ENCODE results near the gene AANAT.

AANAT gene

DNA sequence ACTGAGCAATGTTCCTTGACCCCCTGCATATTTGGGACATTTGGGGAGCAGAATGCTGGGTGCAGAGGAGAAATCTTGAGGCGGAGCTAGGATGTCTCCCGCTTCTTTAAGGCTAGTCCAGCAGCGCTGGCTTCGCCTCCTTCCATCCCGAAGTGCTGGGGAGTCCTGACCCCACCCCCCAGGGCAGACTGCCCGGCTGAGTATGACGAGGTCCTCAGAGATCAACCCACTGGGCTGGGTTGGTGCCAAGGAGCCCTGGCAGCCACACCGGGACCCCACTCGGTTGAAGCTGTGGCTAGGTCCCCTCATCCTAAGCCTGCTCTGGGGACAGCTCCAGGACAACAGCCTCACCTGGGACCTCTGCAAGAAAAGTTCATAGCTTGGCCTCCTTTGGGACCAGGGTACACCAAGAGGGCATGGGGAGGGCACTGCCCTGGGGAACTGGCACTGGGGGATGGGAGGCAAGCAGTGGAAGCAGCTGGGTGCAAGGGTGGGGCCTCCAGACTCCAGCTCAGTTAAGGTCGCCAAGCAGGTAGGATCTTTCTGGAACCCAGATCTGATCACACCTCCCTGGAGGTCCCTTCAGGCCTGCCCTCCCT, 22.8 kb downstream of the AANAT start:
- DNase-seq (ENCODE audit: low read depth): no peak

- no peak for DNase-seq (ENCODE audit: low read depth)
Measured at GRCh38 chr17:76491271-76492122, 24.1 kb downstream of the AANAT start.

DNA sequence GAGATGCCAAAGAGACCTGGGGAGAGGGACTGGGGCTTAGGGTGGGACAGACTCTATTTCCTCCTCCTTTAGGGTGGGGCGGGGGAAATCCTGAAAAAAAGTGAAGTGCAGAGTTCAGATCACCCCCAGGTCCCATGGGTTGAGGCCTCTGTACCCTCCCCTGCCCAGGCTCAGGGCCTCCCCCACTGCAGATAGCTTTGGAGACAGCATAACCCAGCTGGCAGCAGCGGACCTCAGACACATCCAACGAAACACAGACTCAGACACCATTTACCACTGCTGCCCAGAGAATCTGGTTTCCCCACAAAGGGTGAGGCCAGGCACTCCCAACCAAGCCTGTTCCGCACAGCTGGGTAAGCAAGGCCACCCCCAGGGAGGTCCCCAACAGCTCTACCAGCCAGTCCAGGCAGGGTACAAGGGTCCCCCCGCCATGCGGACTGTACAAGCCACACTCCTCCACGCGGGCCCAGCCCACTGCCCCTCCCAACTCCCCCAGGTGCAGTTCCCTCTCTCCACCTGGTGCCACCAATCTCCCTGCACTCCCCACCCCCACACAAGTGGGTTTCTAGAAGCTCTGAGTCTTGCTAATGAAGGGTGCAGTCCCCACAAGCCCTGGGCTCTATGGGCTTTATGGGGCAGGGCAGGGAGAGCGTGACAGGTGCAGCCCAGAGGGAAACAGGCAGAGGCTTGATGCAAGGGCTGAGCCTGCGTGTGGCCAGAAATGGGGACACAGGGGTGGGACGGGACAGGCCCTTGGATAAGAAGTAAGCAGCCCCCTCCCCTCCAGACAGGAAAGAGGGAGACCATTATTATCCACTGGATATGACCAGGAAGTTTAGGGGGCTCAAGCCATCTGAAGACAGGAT, 25.0 kb downstream of the AANAT start:
- DNase-seq (ENCODE audit: low read depth): no peak

- no peak for DNase-seq (ENCODE audit: low read depth)
Measured at GRCh38 chr17:76492989-76493501, 25.6 kb downstream of the AANAT start.

DNA sequence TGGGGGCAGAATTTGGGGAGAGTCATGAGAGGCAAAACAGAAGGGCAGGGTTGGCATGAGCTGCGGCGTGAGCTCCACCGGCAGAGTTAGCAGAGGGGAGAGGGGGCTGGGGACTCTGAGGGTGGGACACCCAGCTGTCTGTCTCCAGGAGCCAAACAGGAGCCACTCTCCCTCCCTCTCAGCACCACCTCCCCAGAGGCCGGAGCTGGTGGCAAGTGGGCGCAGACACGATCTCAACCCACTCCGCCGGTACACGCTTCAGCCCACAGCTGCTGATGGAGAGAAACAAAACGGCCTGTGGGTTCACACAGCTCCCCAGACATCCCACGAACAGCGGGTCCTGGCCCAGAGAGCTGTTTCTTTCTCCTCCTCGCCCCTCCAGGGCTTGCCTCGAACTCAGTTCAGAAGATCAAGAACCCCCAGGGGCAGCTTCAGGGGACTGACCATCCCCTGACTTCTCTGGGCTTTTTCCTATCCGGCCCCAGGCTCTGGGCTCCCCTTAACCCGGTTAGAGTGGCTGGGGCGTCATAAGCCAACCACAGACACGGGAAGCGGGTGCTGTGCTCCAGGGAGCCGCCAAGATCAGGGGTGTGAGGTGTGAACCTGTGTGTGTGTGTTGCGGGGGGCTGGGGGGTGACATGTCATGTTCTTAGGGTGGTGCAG, 26.2 kb downstream of the AANAT start:
- no peak for DNase-seq (ENCODE audit: low read depth)

DNA sequence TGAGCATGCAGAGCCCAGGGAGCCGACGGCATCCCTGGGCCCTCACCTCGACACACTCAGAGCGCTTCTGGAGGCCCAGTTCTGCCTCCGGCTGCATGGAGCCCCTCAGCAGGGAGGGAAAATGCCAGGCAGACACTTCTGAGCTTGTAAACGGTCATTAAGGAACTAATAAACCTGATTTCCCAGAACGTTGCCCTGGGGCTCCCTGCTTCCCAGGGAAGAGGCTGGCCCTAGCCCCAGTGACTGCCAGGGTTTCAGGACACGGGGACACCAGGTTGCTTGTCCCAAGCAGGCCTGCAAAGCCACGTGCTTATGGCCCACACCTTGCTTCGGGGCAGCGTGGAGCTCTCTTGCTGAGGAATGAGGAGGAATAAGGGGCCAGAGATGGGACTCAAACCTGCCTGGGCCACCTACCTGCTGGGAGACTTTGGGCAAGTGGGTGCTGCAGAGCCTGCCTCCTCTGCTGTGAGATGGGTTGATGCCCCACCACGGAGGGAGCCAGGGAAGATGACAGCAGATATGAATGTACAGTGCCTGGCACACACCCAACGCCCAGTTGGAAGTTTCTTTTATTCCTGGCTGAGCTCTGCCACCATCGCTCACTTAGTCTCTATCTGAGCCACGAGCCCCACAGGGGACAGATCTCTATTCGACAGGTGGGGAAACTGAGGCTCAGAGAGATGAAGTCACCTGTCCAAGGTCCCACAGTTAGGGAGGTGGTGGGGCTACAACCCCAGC, 28.4 kb downstream of the AANAT start:
- DNase-seq (ENCODE audit: low read depth): no peak

DNA sequence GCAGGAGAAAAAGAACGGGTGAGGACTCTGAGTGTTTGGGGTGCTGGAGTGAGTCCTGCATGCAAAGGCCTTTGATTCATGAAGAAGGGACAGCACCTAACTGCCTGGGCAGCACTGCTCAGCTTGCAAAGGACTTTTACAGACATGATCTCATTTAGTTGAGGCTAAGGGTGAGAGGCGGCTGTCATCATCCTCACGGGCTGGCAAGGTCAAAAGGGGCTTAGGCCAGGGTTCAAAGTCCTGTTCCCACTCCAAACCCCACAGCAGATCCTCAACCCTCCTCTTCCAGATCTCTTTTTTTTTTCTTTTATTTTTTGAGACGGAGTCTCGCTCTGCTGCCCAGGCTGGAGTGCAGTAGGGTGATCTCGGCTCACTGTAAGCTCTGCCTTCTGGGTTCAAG, 29.1 kb downstream of the AANAT start:
- DNase-seq (ENCODE audit: low read depth): no peak

DNA sequence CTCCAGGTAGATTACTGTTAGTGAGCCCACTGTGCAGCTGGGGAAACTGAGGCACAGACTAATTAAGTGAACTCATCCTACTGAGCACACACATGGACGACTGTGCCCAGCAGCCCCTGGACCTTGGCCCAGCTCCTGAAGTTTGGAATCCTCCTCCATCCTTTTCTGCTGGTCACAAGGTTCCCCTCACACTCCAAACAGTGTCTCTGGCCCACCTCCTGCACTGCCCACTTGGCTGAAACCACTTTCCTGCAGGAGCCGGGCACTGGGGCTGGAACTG, 30.2 kb downstream of the AANAT start:
- no peak for DNase-seq (ENCODE audit: low read depth)

DNA sequence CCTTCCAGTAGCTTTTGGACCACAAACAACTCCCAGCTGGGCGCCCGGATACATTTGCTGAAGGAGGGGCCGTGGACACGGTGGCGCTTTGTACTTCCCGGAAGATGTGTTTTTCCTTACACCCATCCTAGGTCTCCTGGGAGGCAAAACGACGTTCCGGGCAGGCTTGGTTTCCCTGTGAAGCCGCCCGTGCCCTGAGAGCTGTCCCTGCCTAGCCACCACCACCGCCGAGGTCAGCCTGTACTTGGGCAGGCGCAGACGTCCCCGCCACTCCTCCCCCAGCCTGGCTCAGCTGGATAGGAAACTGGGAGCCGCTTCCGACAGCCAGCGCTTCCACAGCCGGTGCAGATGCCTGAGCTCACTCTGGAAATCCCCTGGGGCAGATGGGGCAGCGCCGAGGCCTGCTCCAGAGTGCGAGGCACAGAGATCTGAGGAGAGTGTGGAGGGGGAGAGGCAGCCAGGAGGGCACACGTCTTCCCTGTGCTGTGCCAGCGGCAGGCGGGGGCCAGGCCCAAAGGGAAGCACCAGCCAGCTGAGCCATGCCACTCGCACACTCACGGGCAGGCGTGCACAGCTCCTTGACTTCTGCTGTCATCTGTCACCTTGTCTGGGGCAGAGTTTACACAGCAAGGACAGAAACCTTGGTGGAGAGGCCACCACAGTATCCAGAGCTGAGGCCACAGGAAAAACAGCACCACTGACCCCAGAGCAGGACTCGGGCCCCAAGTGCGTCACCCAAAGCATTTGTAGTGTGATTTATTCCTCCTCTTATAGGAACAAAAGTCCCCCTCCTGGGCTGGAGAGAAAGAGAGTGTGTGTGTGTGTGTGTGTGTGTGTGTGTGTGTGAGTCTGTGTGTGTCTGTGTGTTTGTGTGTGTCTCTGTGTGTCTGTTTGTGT, 30.8 kb downstream of the AANAT start:
- no peak for DNase-seq (ENCODE audit: low read depth)

- DNase-seq (ENCODE audit: low read depth): no peak
Measured at GRCh38 chr17:76498876-76499251, 31.5 kb downstream of the AANAT start.

DNA sequence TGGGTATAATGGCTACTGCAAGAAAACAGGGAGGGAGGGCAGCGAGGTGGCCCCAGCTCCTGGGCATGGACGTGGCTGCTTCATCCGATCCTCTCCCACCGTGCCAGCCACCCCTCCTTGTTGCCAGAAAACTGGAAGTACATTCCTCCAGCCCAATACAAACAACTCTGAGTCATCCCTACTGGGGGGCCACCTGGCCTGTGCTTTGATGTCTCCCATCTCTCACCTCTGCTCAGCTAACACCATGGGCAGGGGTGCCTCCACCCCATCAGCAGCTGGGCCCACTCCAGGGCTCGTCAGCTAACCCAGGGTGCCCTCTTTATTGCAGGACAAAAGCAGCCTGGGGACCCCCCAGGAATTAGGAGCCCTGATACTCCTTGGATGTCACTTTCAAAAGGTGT, 31.9 kb downstream of the AANAT start:
- DNase-seq (ENCODE audit: low read depth): no peak

GRCh38 chr17:76500074-76500746, 32.8 kb downstream of the AANAT start:
- DNase-seq (ENCODE audit: low read depth): no peak

DNA sequence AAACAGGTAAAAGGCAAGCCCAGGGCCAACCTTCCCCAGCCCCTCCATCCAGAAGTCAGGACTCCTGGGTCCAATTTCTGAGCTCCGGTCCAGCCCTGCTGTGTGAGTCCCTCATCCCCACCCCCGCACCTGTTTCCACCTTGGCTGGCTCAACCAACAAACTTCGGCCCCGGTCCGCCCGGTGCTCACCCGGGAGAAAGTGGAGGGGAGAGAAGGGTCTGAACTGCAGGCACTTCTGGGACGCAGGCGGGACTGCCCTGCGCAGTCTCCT, 33.3 kb downstream of the AANAT start:
- no peak for DNase-seq (ENCODE audit: low read depth)

GRCh38 chr17:76501018-76501826, 33.8 kb downstream of the AANAT start, which contains the start of gene RHBDF2:
TSS of gene RHBDF2 (minus strand) at chr17:76501423. CDS start at chr17:76481524, 19,899 bp downstream.
- no peak for DNase-seq (ENCODE audit: low read depth)

GRCh38 chr17:76501827-76502307, 34.5 kb downstream of the AANAT start:
- no peak for DNase-seq (ENCODE audit: low read depth)

DNA sequence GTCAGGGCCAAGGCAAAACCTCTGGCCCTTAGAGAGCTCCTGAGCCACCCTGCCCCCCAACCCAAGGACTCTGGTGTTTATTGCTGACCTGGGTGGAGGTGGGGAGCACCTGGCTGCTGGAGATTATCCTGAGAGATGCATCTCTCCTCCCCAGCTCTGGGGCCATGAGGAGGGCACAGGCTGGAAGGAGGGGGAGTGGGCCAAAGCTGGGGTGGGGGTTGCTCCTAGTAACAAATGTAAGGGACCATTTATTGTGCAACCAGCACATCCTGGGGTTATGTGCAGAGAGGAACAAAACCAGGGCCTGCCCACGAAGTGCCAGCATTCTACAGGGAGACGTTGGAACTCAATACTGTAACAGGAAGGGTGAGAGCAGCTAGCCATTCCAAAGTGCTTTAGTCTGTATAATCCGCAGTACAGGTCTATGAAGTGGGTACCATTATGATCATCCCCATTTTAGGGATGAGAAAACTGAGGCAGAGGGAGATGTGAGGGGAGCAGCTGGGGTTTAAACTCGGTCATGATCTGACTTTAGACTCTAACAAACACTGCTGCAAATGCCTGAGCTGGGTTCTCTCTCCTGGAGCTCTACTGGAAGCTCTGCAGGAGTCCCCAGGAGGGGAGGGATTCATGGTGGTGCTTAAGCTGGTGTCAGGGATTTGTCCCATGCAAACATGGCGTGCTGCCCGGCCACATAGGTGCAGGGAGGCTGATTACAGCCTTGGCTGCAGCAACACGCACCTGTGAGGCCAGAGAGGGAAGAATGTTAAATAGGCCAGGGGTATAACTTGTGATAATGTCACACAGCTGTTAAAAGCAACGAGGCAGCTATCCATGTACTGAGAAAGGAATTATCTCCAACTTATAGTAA, 35.2 kb downstream of the AANAT start:
- DNase-seq (ENCODE audit: low read depth): no peak

- DNase-seq (ENCODE audit: low read depth): no peak
Measured at GRCh38 chr17:76504117-76504516, 36.7 kb downstream of the AANAT start.
